Stomach (tissue), 9 donors: ENCODE data around the gene TULP1. TPM values are rescaled to one million over a fixed set of nuclear protein-coding genes. Genes with fewer than 3 reads are reported as not detected.

Experiments
- DNase-seq, 2 donors: peaks; one replicate each; pipeline versions ENCODE4 v3.0.0 to v3.0.0-alpha.2; 2013 to 2019
- H3K27ac ChIP-seq, 5 donors: fragments of 200-600 bp in 4 of 5; sonication (generic) in 4 of 5; one replicate each; pipeline ENCODE4 v1.5.1; 2013 to 2019; ENCODE audit warnings: mild to moderate bottlenecking in 1 of 5, moderate library complexity in 1 of 5
- H3K27me3 ChIP-seq, 3 donors: fragments of 200-600 bp; sonication (generic); one replicate each; pipeline ENCODE4 v1.5.1; 2017 to 2019; ENCODE audit warnings: mixed run types in 1 of 3
- H3K36me3 ChIP-seq, 4 donors: fragments of 200-600 bp; sonication (generic); 1 replicate in 3 of 4; 2 replicates in 1 of 4; pipeline ENCODE4 v1.5.1; 2016 to 2019
- H3K4me1 ChIP-seq, 4 donors: fragments of 200-600 bp; sonication (generic); one replicate each; pipeline ENCODE4 v1.5.1; 2016 to 2019
- H3K4me3 ChIP-seq, 4 donors: fragments of 200-600 bp; sonication (generic) in 3 of 4; one replicate each; pipeline ENCODE4 v1.5.1; 2016 to 2019; ENCODE audit warnings: mild to moderate bottlenecking in 1 of 4
- H3K9me3 ChIP-seq, 4 donors: fragments of 200-600 bp; sonication (generic); one replicate each; pipeline ENCODE4 v1.5.1; 2016 to 2019
- EP300 ChIP-seq: sonication (generic); formaldehyde crosslinking; IDR thresholded peaks from one replicate; pipeline ENCODE4 v1.6.1; 2017; ENCODE audit warnings: antibody characterized with exemption
- POLR2A ChIP-seq, 4 donors: fragments of 450-650 bp; IDR thresholded peaks; one replicate each; pipeline ENCODE4 v1.6.1; 2016; ENCODE audit warnings: antibody characterized with exemption in 4 of 4, control low read depth in 2 of 4, mild to moderate bottlenecking in 1 of 4, moderate library complexity in 1 of 4
- POLR2AphosphoS5 ChIP-seq, 3 donors: sonication (generic); formaldehyde crosslinking; IDR thresholded peaks; one replicate each; pipeline ENCODE4 v1.6.1; 2016; ENCODE audit warnings: antibody characterized with exemption in 3 of 3
- WGBS, 5 donors: extraction: QIAGEN DNeasy Blood & Tissue Kit in 3 of 5; methylation state at CpG; one replicate each; pipeline versions ENCODE4 v1.1.5 to v1.1.7; 2013 to 2018; 5-methylcytosine and 5-hydroxymethylcytosine counted together
- intact Hi-C: fragments of 100-400 bp; cut with DNase I; formaldehyde crosslinking; loops from one replicate; pipeline ENCODE4 v1.15.1; 2023; ENCODE audit warnings: low total_unique reads
- polyA plus RNA-seq, 3 donors: library from polyadenylated mRNA; stranded (reverse); fragments of 200-250 nt; gene quantifications; one replicate each; pipeline ENCODE4 v1.2.3, GENCODE V29; 2013
- total RNA-seq, 5 donors: library from RNA; depleted of rRNA; stranded (reverse); fragments of >200 nt; gene quantifications; one replicate each; pipeline versions ENCODE4 v1.1.0 to v1.2.3, GENCODE V29; 2014 to 2016
- TF ChIP-seq, protein P1 (sequence below), 7 experiments: fragments of 450-650 bp in 4 of 7; fragments of 200-600 bp in 3 of 7; sonication (generic) in 3 of 7; IDR thresholded peaks; one replicate each; pipeline ENCODE4 v1.5.1; 2016 to 2019; ENCODE audit warnings: antibody characterized with exemption in 7 of 7, control low read depth in 2 of 7, mild to moderate bottlenecking in 1 of 7
- donor health status: healthy with polysubstance abuse.
- donor health status: Bipolar disorder and iron deficiency.
- donor health status: healthy.

TULP1 gene
- total and polyA plus RNA-seq, 8 donors: 0.05 TPM; not detected in 7

DNA sequence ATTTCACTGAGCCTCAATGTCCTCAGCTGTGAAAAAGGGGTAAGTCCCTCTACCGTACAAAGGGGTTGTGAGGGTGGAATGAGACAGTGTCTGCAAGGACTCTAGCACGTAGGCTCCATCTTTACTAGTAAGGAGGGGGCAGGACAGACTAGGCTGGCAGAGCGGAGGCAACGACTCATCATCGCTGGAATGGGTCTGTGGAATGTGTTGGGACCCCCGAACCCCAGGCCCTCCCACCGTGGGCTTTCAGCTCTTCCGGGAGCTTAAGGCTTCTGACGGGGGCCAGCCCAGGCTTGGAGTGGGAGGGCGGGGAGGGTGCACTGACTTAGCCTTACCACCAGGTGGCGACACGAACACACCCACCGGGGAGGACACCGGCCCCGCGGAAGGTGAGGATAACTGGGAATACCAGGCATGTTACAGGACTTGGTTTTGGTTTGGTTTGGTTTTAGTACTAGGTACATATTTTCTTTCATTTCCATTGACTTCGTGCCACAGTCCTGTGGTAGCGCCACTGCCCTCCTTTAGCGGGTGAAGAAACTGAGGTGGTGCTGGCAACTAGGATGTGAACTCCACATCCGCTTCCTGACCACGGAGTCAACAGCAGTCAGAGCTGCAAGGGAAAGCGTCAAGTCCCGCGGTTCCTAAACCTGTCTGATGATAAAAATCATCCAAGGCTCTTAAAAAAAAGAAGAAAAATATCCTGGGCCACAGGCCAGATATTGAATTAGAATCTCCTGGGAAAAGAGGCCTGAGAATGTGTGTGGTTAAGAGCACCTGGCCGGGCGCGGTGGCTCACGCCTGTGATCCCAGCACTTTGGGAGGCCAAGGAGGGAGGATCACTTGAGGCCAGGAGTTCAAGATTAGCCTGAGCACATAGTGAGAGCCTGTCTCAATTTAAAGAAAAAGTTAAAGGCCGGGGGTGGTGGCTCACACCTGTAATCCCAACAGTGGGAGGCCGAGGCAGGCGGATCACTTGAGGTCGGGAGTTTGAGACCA is 10.3 kb upstream of the TULP1 start:
- TF ChIP-seq EP300 (no peak), POLR2AphosphoS5 (IDR thresholded peaks at IDR 0.05) (peak in 2 of 3 donors; percentile 17 to 46), POLR2A (IDR thresholded peaks at IDR 0.05) (no peak)
- TF ChIP-seq, protein P1, sequence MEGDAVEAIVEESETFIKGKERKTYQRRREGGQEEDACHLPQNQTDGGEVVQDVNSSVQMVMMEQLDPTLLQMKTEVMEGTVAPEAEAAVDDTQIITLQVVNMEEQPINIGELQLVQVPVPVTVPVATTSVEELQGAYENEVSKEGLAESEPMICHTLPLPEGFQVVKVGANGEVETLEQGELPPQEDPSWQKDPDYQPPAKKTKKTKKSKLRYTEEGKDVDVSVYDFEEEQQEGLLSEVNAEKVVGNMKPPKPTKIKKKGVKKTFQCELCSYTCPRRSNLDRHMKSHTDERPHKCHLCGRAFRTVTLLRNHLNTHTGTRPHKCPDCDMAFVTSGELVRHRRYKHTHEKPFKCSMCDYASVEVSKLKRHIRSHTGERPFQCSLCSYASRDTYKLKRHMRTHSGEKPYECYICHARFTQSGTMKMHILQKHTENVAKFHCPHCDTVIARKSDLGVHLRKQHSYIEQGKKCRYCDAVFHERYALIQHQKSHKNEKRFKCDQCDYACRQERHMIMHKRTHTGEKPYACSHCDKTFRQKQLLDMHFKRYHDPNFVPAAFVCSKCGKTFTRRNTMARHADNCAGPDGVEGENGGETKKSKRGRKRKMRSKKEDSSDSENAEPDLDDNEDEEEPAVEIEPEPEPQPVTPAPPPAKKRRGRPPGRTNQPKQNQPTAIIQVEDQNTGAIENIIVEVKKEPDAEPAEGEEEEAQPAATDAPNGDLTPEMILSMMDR (IDR thresholded peaks at IDR 0.05): peak in 5 of 7 experiments; percentile 82 to 100 (median 98)
- peak overlapping the region in 3 of 4 donors; percentile 10 to 13 (median 12) for H3K4me3 ChIP-seq
- H3K4me1 ChIP-seq: peaks cover 0 to 13% (median 6%) of the 10 kb centered on the region in 4 donors
- DNase-seq: peak; percentile 81 to 87
- no peaks in the 10 kb centered on the region for H3K36me3 ChIP-seq
- no peaks in the 10 kb centered on the region for H3K9me3 ChIP-seq
- H3K27ac ChIP-seq: no peak overlapping the region
- 32 to 38% (median 35%) methylated on average over 29 to 32 of the region's 32 CpGs for WGBS, 5 donors
- intact Hi-C loops: loop anchor here (2.0 to 10.0 kb wide), 2 partner anchors 52 to 214 kb away; partner anchors contain the start of gene ARMC12
- no peaks in the 10 kb centered on the region for H3K27me3 ChIP-seq

DNA sequence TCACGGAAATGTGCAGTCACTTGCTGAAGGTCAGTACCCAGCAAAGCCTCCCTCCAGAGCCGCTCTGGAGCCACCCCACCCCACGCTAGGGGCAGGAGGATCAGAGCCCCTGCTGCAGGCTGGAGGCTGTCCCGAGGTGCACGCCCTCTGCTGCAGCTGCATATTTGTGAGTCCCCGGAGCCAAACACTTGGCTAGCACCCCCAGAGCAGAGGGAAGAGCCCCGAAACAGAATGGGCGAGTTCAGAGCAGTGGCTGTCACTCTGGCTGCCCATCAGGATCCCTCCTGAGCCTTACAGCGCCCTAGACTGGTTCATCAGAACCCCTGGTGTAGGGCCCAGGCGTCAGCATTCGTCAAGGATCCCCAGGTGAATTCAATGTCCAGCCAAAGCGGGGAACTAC is 9.5 kb upstream of the TULP1 start:
- 74 to 83% (median 80%) methylated on average over 10 to 12 of the region's 12 CpGs for WGBS, 5 donors
- no peak for DNase-seq
- Histone ChIP-seq H3K27ac (no peak overlapping the region), H3K9me3 (no peaks in the 10 kb centered on the region), H3K4me3 (no peak overlapping the region), H3K27me3 (no peaks in the 10 kb centered on the region), H3K36me3 (no peaks in the 10 kb centered on the region), H3K4me1 (peaks cover 0 to 13% (median 6%) of the 10 kb centered on the region in 4 donors)
- intact Hi-C loops: loop anchor here (2.0 to 10.0 kb wide), 2 partner anchors 53 to 215 kb away; partner anchors contain the start of gene ARMC12
- no peak for TF ChIP-seq EP300
- TF ChIP-seq, protein P1 (IDR thresholded peaks at IDR 0.05): no peak

DNA sequence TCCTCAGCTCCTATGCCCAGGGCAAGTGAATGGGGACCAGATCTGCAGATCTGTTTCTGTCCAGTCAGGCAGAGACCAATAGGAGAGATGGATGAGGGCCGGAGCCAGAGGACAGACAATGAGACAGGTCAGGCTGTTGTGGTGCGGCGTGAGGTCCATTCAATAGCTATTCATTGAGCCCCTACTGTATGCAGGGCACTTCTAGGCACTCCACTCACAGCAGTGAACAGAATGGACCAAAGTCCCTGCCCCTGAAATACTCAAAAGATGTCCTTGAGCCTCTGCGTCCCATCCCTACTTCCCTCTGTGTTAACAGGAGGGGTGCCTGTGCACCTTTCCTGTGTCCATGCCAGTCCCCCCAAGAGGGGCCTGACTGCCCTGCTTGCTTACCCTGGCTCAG is 8.5 kb upstream of the TULP1 start:
- H3K4me1 ChIP-seq: peaks cover 0 to 13% (median 6%) of the 10 kb centered on the region in 4 donors
- DNase-seq: no peak
- no peaks in the 10 kb centered on the region for H3K27me3 ChIP-seq
- H3K9me3 ChIP-seq: no peaks in the 10 kb centered on the region
- TF ChIP-seq EP300: no peak
- TF ChIP-seq POLR2AphosphoS5 (IDR thresholded peaks at IDR 0.05): no peak
- TF ChIP-seq, protein P1 (IDR thresholded peaks at IDR 0.05): no peak
- TF ChIP-seq POLR2A (IDR thresholded peaks at IDR 0.05): no peak
- 90 to 98% (median 93%) methylated on average over 4 of the region's 4 CpGs for WGBS, 5 donors
- H3K27ac ChIP-seq: no peak overlapping the region
- no peaks in the 10 kb centered on the region for H3K36me3 ChIP-seq
- no peak overlapping the region for H3K4me3 ChIP-seq
- intact Hi-C loops: loop anchor here (10.0 kb wide), 1 partner anchor 54 kb away; no protein-coding TSS in a partner anchor

DNA sequence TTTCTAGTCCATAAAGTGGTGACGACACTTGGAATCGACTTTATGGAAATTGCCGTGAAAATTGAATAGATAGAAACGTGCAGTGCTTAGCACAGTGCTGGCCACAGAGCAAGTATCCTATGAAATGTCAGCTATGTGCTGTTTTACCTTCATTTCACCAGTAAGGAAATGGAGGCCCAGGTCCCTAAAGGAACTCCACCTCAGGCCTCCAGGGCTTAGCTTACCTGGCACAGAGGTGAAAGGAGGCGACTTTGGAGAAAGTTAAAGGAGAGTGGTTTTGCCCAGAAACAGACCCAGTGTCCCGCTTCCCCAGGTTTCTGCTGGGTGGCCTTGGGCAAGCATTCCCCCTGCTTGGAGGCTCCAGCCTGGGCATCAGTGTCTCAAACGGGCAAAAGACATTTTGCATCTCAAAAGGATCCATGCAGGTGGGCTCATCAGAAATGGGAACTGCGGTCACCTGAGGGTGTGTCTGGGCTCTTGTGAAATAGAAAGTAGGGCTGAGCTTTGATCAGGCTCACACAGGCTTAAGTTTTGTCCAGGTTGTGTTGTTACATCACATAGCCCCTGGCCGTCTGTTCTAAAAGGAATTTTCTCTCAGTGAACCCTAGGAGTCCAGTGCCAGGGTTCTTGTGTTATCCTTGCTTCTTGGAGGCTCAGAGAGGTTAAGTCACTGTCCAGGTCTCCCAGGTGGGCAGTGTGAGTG is 6.8 kb upstream of the TULP1 start:
- H3K9me3 ChIP-seq: no peaks in the 10 kb centered on the region
- no peaks in the 10 kb centered on the region for H3K36me3 ChIP-seq
- peaks cover 0 to 13% (median 6%) of the 10 kb centered on the region in 4 donors for H3K4me1 ChIP-seq
- DNase-seq: no peak
- WGBS, 5 donors: 86 to 92% (median 89%) methylated on average over 9 of the region's 9 CpGs
- TF ChIP-seq, protein P1 (IDR thresholded peaks at IDR 0.05): no peak
- TF ChIP-seq POLR2AphosphoS5 (IDR thresholded peaks at IDR 0.05): no peak
- TF ChIP-seq POLR2A (IDR thresholded peaks at IDR 0.05): no peak
- TF ChIP-seq EP300: no peak
- H3K27me3 ChIP-seq: no peaks in the 10 kb centered on the region
- H3K4me3 ChIP-seq: no peak overlapping the region
- intact Hi-C loops: loop anchor here (10.0 kb wide), 1 partner anchor 55 kb away; no protein-coding TSS in a partner anchor
- H3K27ac ChIP-seq: no peak overlapping the region
